HepG2 (cell line): Measurements from ENCODE around the gene RTEL1. TPM values are rescaled to one million over a fixed set of nuclear protein-coding genes. Genes with fewer than 3 reads are reported as not detected.

ENCODE experiments used
- ELK4 ChIP-seq: sonication (generic); formaldehyde crosslinking; IDR thresholded peaks from 2 replicates; pipeline ENCODE4 v1.9.0; 2021; ENCODE audit warnings: missing genetic modification reagents, borderline replicate concordance
- GATAD1 ChIP-seq: IDR thresholded peaks from 2 replicates; pipeline ENCODE4 v1.6.1; 2016; ENCODE audit warnings: missing genetic modification reagents, missing compliant biosample characterization
- GMEB2 ChIP-seq: IDR thresholded peaks from 2 replicates; pipeline ENCODE4 v1.6.1; 2016; ENCODE audit warnings: missing biosample characterization, missing genetic modification reagents, low read depth
- IKZF1 ChIP-seq: fragments of 450-650 bp; IDR thresholded peaks from 2 replicates; pipeline ENCODE4 v1.7.1; 2016
- KDM2A ChIP-seq: sonication (generic); formaldehyde crosslinking; IDR thresholded peaks from 2 replicates; pipeline ENCODE4 v1.4.0; 2020; ENCODE audit warnings: low read depth, missing genetic modification reagents, borderline replicate concordance
- NAIF1 ChIP-seq: sonication (generic); formaldehyde crosslinking; IDR thresholded peaks from 2 replicates; pipeline ENCODE4 v1.5.0; 2020; ENCODE audit warnings: mild to moderate bottlenecking, missing genetic modification reagents, borderline replicate concordance
- NFAT5 ChIP-seq: sonication (generic); formaldehyde crosslinking; IDR thresholded peaks from 2 replicates; pipeline ENCODE4 v1.4.0; 2020; ENCODE audit warnings: missing genetic modification reagents
- PREB ChIP-seq: sonication (generic); formaldehyde crosslinking; IDR thresholded peaks from 2 replicates; pipeline ENCODE4 v1.4.0; 2020; ENCODE audit warnings: missing genetic modification reagents
- PRMT3 ChIP-seq: sonication (generic); formaldehyde crosslinking; IDR thresholded peaks from 2 replicates; pipeline ENCODE4 v1.8.1; 2022; ENCODE audit warnings: low read depth, mild to moderate bottlenecking, moderate library complexity, missing genetic modification reagents, borderline replicate concordance
- RAD51 ChIP-seq: fragments of 450-650 bp; IDR thresholded peaks from 2 replicates; pipeline ENCODE4 v1.6.1; 2016; ENCODE audit warnings: borderline replicate concordance
- ZBTB46 ChIP-seq: sonication (generic); formaldehyde crosslinking; IDR thresholded peaks from 2 replicates; pipeline ENCODE4 v1.4.0; 2020; ENCODE audit warnings: mild to moderate bottlenecking, missing genetic modification reagents, borderline replicate concordance
- ZNF18 ChIP-seq: sonication (generic); formaldehyde crosslinking; IDR thresholded peaks from 2 replicates; pipeline ENCODE4 v1.8.0; 2022; ENCODE audit warnings: mild to moderate bottlenecking, missing genetic modification reagents; ENCODE audit not compliant: insufficient replicate concordance
- ZNF850 ChIP-seq: sonication (generic); formaldehyde crosslinking; conservative IDR thresholded peaks from 2 replicates; pipeline ENCODE4 v1.9.0; 2021; ENCODE audit warnings: mild to moderate bottlenecking, missing genetic modification reagents
- ZNF878 ChIP-seq: sonication (generic); formaldehyde crosslinking; IDR thresholded peaks from 2 replicates; pipeline ENCODE4 v1.8.1; 2023; ENCODE audit warnings: mild to moderate bottlenecking, missing genetic modification reagents, moderate library complexity
- ZSCAN9 ChIP-seq: IDR thresholded peaks from 2 replicates; pipeline ENCODE4 v1.6.1; 2016; ENCODE audit warnings: borderline replicate concordance
- polyA plus RNA-seq, 8 experiments: library from polyadenylated mRNA; depleted of rRNA in 3 of 8; stranded (reverse) in 7 of 8; unstranded in 1 of 8; fragments of >200 nt; fragmentation: Illumina TruSeq in 4 of 8; extraction: Trizol in 4 of 8; gene quantifications; 2 replicates each; pipeline versions ENCODE4 v1.2.1 to v1.2.3, GENCODE V29; 2011 to 2016; ENCODE audit warnings: low read depth in 4 of 8, missing spikeins in 1 of 8, mixed read lengths in 1 of 8; ENCODE audit not compliant: insufficient read depth in 1 of 8
- total RNA-seq, 5 experiments: library from RNA; depleted of rRNA; stranded (reverse); fragments of >200 nt; fragmentation: Illumina TruSeq; extraction: Trizol; gene quantifications; 2 replicates each; pipeline ENCODE4 v1.2.3, GENCODE V29; 2016; ENCODE audit warnings: low read depth in 1 of 5

The RTEL1 gene
- total and polyA plus RNA-seq, 2 of the 13 experiments (the other 11 are each of a cell fraction or from before 2014, with no cell fraction given), result 21.8 to 36.4 TPM

GRCh38 chr20:63707558-63708300 lies 49.6 kb downstream of the RTEL1 start, which contains the start of the genes ARFRP1 and ZGPAT (continued):
- TF ChIP-seq ELK4 (CRISPR knock-in tag) (peak; percentile 67; the same call in 1 of the 2 replicates), GATAD1 (CRISPR knock-in tag) (peak; percentile 99), KDM2A (CRISPR knock-in tag) (peak; percentile 96), ZBTB46 (CRISPR knock-in tag) (no peak), PREB (CRISPR knock-in tag) (no peak), ZSCAN9 (CRISPR knock-in tag) (peak; percentile 95), RAD51 (no peak), ZNF850 (CRISPR knock-in tag) (no peak), GMEB2 (CRISPR knock-in tag) (peak; percentile 96), IKZF1 (no peak), NFAT5 (CRISPR knock-in tag) (peak; percentile 94; the same call in 1 of the 2 replicates), PRMT3 (CRISPR knock-in tag) (0 out of 2 replicates have a peak, but pooled peaks have one; percentile 51), ZNF878 (no peak), ZNF18 (CRISPR knock-in tag) (peak; percentile 90), NAIF1 (CRISPR knock-in tag) (no peak)
